Testis (tissue), 2 donors: ENCODE results near the gene CETN1.

Experiments used
- POLR2A ChIP-seq: fragments of 450-650 bp; IDR thresholded peaks from one replicate; pipeline ENCODE4 v1.6.1; 2017; ENCODE audit warnings: antibody characterized with exemption, mild to moderate bottlenecking, moderate library complexity
- TF ChIP-seq, protein P1 (sequence below), 3 experiments: fragments of 450-650 bp in 2 of 3; fragments of 200-600 bp in 1 of 3; sonication (generic) in 1 of 3; IDR thresholded peaks; one replicate each; pipeline ENCODE4 v1.5.1; 2016 to 2019; ENCODE audit warnings: antibody characterized with exemption in 3 of 3, mild to moderate bottlenecking in 2 of 3, moderate library complexity in 1 of 3

DNA sequence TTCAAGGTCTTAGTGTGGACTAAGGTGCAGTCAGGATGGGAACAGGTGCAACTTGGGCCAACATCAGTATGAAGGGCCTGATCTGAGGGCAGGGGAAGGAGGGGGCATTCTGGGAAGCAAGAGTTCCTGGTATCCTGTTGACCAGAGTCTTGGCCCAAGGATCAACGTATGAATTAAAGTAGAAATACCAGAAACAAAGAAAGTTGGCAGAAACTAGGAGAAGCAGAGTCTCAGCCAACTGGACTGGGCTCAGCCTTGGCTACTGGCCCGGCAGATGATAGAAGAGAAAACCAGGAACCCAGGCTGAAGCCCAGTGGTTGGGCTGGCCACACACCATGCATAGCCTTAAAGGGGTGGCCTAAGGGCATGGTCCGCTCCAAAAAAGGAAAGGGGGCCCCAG lies 2.3 kb downstream of the CETN1 start:
- no peak for TF ChIP-seq POLR2A
- TF ChIP-seq, protein P1, sequence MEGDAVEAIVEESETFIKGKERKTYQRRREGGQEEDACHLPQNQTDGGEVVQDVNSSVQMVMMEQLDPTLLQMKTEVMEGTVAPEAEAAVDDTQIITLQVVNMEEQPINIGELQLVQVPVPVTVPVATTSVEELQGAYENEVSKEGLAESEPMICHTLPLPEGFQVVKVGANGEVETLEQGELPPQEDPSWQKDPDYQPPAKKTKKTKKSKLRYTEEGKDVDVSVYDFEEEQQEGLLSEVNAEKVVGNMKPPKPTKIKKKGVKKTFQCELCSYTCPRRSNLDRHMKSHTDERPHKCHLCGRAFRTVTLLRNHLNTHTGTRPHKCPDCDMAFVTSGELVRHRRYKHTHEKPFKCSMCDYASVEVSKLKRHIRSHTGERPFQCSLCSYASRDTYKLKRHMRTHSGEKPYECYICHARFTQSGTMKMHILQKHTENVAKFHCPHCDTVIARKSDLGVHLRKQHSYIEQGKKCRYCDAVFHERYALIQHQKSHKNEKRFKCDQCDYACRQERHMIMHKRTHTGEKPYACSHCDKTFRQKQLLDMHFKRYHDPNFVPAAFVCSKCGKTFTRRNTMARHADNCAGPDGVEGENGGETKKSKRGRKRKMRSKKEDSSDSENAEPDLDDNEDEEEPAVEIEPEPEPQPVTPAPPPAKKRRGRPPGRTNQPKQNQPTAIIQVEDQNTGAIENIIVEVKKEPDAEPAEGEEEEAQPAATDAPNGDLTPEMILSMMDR (IDR thresholded peaks at IDR 0.05): no peak
